ENCODE data around the gene ANXA2R. TPM values are rescaled to one million over a fixed set of nuclear protein-coding genes. Genes with fewer than 3 reads are reported as not detected.

ANXA2R gene
- total and polyA plus RNA-seq, 2 of the 13 experiments (the other 11 are each of a cell fraction or from before 2014, with no cell fraction given) = 0.95 to 1.3 TPM

DNA sequence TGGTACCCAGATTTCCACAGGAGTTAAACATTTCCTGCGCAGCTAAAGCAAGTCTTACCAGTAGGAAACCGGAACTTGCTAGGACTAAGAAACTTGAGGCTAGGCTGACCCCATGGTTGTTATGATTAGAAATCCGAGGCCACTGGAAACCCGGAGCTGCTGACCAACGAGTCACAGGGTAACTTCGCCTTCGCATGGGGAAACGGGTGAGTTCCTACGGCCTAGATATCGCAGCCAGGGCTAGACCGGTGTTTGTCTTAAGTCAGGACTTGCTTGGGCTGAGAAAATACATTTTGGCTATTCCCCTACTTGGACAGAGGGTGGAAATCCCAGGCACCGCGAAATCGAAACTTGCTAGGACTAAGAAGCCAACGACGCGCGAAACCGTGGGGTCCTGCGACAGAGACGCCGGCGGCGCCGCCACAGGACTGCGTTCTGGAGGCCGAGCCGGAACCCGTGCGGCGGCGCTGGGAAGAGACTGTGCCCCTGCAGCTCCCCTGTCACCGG is 1.6 kb upstream of the ANXA2R start (continued):
- TF ChIP-seq, protein P1, sequence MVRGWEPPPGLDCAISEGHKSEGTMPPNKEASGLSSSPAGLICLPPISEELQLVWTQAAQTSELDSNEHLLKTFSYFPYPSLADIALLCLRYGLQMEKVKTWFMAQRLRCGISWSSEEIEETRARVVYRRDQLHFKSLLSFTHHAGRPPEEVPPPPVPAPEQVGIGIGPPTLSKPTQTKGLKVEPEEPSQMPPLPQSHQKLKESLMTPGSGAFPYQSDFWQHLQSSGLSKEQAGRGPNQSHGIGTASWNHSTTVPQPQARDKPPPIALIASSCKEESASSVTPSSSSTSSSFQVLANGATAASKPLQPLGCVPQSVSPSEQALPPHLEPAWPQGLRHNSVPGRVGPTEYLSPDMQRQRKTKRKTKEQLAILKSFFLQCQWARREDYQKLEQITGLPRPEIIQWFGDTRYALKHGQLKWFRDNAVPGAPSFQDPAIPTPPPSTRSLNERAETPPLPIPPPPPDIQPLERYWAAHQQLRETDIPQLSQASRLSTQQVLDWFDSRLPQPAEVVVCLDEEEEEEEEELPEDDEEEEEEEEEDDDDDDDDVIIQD (CRISPR knock-in tag; IDR thresholded peaks at IDR 0.05; ENCODE audit: low read depth) = no peak
- TF ChIP-seq SOX6 (IDR thresholded peaks at IDR 0.05) = no peak
- no peak for TF ChIP-seq SOX6 (CRISPR knock-in tag; IDR thresholded peaks at IDR 0.05)
- TF ChIP-seq ZNF772 (CRISPR knock-in tag; IDR thresholded peaks at IDR 0.05) = no peak
- TF ChIP-seq ZBTB7A (CRISPR knock-in tag; IDR thresholded peaks at IDR 0.05) = no peak
- TF ChIP-seq, protein P2, sequence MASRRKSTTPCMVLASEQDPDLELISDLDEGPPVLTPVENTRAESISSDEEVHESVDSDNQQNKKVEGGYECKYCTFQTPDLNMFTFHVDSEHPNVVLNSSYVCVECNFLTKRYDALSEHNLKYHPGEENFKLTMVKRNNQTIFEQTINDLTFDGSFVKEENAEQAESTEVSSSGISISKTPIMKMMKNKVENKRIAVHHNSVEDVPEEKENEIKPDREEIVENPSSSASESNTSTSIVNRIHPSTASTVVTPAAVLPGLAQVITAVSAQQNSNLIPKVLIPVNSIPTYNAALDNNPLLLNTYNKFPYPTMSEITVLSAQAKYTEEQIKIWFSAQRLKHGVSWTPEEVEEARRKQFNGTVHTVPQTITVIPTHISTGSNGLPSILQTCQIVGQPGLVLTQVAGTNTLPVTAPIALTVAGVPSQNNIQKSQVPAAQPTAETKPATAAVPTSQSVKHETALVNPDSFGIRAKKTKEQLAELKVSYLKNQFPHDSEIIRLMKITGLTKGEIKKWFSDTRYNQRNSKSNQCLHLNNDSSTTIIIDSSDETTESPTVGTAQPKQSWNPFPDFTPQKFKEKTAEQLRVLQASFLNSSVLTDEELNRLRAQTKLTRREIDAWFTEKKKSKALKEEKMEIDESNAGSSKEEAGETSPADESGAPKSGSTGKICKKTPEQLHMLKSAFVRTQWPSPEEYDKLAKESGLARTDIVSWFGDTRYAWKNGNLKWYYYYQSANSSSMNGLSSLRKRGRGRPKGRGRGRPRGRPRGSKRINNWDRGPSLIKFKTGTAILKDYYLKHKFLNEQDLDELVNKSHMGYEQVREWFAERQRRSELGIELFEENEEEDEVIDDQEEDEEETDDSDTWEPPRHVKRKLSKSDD (CRISPR knock-in tag; IDR thresholded peaks at IDR 0.05; ENCODE audit: low read depth) = no peak
- TF ChIP-seq, protein P3, sequence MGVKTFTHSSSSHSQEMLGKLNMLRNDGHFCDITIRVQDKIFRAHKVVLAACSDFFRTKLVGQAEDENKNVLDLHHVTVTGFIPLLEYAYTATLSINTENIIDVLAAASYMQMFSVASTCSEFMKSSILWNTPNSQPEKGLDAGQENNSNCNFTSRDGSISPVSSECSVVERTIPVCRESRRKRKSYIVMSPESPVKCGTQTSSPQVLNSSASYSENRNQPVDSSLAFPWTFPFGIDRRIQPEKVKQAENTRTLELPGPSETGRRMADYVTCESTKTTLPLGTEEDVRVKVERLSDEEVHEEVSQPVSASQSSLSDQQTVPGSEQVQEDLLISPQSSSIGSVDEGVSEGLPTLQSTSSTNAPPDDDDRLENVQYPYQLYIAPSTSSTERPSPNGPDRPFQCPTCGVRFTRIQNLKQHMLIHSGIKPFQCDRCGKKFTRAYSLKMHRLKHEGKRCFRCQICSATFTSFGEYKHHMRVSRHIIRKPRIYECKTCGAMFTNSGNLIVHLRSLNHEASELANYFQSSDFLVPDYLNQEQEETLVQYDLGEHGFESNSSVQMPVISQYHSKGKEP (CRISPR knock-in tag; IDR thresholded peaks at IDR 0.05) = no peak
- TF ChIP-seq ZNF224 (CRISPR knock-in tag; IDR thresholded peaks at IDR 0.05) = no peak
- TF ChIP-seq ZNF773 (CRISPR knock-in tag; IDR thresholded peaks at IDR 0.05; ENCODE audit: borderline replicate concordance) = no peak
- peak; percentile 70 for TF ChIP-seq ZMYM2 (CRISPR knock-in tag; IDR thresholded peaks at IDR 0.05)
- TF ChIP-seq, protein P4, sequence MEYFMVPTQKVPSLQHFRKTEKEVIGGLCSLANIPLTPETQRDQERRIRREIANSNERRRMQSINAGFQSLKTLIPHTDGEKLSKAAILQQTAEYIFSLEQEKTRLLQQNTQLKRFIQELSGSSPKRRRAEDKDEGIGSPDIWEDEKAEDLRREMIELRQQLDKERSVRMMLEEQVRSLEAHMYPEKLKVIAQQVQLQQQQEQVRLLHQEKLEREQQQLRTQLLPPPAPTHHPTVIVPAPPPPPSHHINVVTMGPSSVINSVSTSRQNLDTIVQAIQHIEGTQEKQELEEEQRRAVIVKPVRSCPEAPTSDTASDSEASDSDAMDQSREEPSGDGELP (IDR thresholded peaks at IDR 0.05; ENCODE audit: borderline replicate concordance, low read depth) = no peak
- TF ChIP-seq SMAD9 (CRISPR knock-in tag; IDR thresholded peaks at IDR 0.05) = no peak
- TF ChIP-seq SOX13 (IDR thresholded peaks at IDR 0.05) = no peak
- no peak for TF ChIP-seq SOX13 (CRISPR knock-in tag; conservative IDR thresholded peaks at IDR 0.05 in 1 of 2, IDR thresholded peaks at IDR 0.05 in 1 of 2)
- TF ChIP-seq, protein P5, sequence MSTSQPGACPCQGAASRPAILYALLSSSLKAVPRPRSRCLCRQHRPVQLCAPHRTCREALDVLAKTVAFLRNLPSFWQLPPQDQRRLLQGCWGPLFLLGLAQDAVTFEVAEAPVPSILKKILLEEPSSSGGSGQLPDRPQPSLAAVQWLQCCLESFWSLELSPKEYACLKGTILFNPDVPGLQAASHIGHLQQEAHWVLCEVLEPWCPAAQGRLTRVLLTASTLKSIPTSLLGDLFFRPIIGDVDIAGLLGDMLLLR (CRISPR knock-in tag; IDR thresholded peaks at IDR 0.05) = 0 out of 2 replicates have a peak, but pooled peaks have one; percentile 7
- TF ChIP-seq ZNF326 (CRISPR knock-in tag; IDR thresholded peaks at IDR 0.05; ENCODE audit: borderline replicate concordance) = no peak
- TF ChIP-seq ZNF660 (CRISPR knock-in tag; IDR thresholded peaks at IDR 0.05; ENCODE audit: borderline replicate concordance, low read depth) = no peak
- no peak for TF ChIP-seq MEIS2 (CRISPR knock-in tag; IDR thresholded peaks at IDR 0.05)
- 0 out of 2 replicates have a peak, but pooled peaks have one; percentile 54 for TF ChIP-seq REL (CRISPR knock-in tag; conservative IDR thresholded peaks at IDR 0.05)
- peak; percentile 72; the same call in 1 of the 2 replicates for TF ChIP-seq RBFOX2 (IDR thresholded peaks at IDR 0.05; ENCODE audit: low read depth, low read length)
- no peak for TF ChIP-seq SMC3 (IDR thresholded peaks at IDR 0.05; ENCODE audit: low read length)
- TF ChIP-seq, protein P6, sequence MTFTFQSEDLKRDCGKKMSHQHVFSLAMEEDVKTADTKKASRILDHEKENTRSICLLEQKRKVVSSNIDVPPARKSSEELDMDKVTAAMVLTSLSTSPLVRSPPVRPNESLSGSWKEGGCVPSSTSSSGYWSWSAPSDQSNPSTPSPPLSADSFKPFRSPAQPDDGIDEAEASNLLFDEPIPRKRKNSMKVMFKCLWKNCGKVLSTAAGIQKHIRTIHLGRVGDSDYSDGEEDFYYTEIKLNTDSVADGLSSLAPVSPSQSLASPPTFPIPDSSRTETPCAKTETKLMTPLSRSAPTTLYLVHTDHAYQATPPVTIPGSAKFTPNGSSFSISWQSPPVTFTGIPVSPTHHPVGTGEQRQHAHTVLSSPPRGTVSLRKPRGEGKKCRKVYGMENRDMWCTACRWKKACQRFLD (CRISPR knock-in tag; IDR thresholded peaks at IDR 0.05; ENCODE audit: borderline replicate concordance) = no peak
- TF ChIP-seq ZNF460 (CRISPR knock-in tag; IDR thresholded peaks at IDR 0.05; ENCODE audit: borderline replicate concordance) = no peak
